Ovary (tissue), 9 donors: Measurements from ENCODE around the gene PUS1. TPM values are rescaled to one million over a fixed set of nuclear protein-coding genes. Genes with fewer than 3 reads are reported as not detected.
A peak's percentile ranks its signal among the peaks of the same experiment; 100 is the strongest.
"Not testable (repeated sequence)": the region's sequence is repeated elsewhere in the genome, so short reads cannot be mapped to it uniquely, and the experiment has no call there.

Experiments used
- DNase-seq, 5 donors: peaks; one replicate each; pipeline ENCODE4 v3.0.0-alpha.2; 2019 to 2020
- H3K27ac ChIP-seq, 2 donors: fragments of 200-600 bp; one replicate each; pipeline versions ENCODE4 v1.5.1 to v1.8.0; 2019 to 2022
- H3K27me3 ChIP-seq: fragments of 200-600 bp; one replicate; pipeline ENCODE4 v1.8.0; 2022
- H3K36me3 ChIP-seq: fragments of 200-600 bp; sonication (generic); one replicate; pipeline ENCODE4 v1.5.1; 2019
- H3K4me1 ChIP-seq: one replicate; pipeline ENCODE4 v1.8.1; 2013; ENCODE audit warnings: mild to moderate bottlenecking, moderate library complexity; ENCODE audit not compliant: insufficient read depth
- H3K4me3 ChIP-seq: fragments of 200-600 bp; sonication (generic); one replicate; pipeline ENCODE4 v1.5.1; 2017
- H3K9me3 ChIP-seq, 2 donors: fragments of 200-600 bp in 1 of 2; sonication (generic) in 1 of 2; one replicate each; pipeline versions ENCODE4 v1.5.1 to v1.8.1; 2013 to 2019; ENCODE audit warnings: mild to moderate bottlenecking in 1 of 2, moderate library complexity in 1 of 2
- CTCF ChIP-seq, 3 donors: fragments of 450-650 bp in 2 of 3; fragments of 200-600 bp in 1 of 3; IDR thresholded peaks; one replicate each; pipeline versions ENCODE4 v1.5.1 to v1.8.0; 2016 to 2022; ENCODE audit warnings: antibody characterized with exemption in 3 of 3, mild to moderate bottlenecking in 1 of 3
- EP300 ChIP-seq: sonication (generic); formaldehyde crosslinking; IDR thresholded peaks from one replicate; pipeline ENCODE4 v1.6.1; 2017; ENCODE audit warnings: antibody characterized with exemption
- POLR2A ChIP-seq: fragments of 450-650 bp; IDR thresholded peaks from one replicate; pipeline ENCODE4 v1.6.1; 2017; ENCODE audit warnings: antibody characterized with exemption, mild to moderate bottlenecking, moderate library complexity
- WGBS, 3 donors: extraction: QIAGEN DNeasy Blood & Tissue Kit in 1 of 3; methylation state at CpG; one replicate each; pipeline versions ENCODE4 v1.1.5 to v1.1.7; 2013 to 2017; 5-methylcytosine and 5-hydroxymethylcytosine counted together
- intact Hi-C, 4 donors: fragments of 100-400 bp; cut with DNase I; formaldehyde crosslinking; loops; one replicate each; pipeline versions ENCODE4 v1.11.0 to v1.15.1; 2022 to 2023
- polyA plus RNA-seq, 2 donors: library from polyadenylated mRNA; stranded (reverse); fragments of 200-250 nt in 1 of 2; fragments of 350-450 nt in 1 of 2; fragmentation: Illumina TruSeq in 1 of 2; extraction: RNeasy Lipid Tissue Mini Kit (QIAGEN cat#74804) in 1 of 2; gene quantifications; one replicate each; pipeline ENCODE4 v1.2.3, GENCODE V29; 2013 to 2014
- total RNA-seq, 7 donors: library from RNA; depleted of rRNA in 2 of 7; stranded (reverse); fragments of >200 nt in 2 of 7; fragmentation: NEBNext Ultra II Directional in 3 of 7; extraction: Animal tissue kit (Norgen Biotek cat#: 25700) in 3 of 7; gene quantifications; one replicate each; pipeline versions ENCODE4 v1.1.0 to v1.2.4, GENCODE V29; 2016 to 2023
- donor health status: DM: no; HTN: no; CAD: no; lungs with moderate emphysema.
- donor health status: DM: no; HTN: no; CAD: no.
- donor health status: Bipolar disorder and iron deficiency.
- donor health status: DM: yes; HTN: yes; CAD: no.
- donor health status: DM: no; HTN: no; CAD: no.
- donor health status: DM: yes; HTN: yes; CAD: no.

Gene PUS1
- total and polyA plus RNA-seq, 9 donors, result 3.5 to 34.7 (median 15.9) TPM

- Histone ChIP-seq H3K4me1 (peaks cover 10% of the 10 kb centered on the region), H3K4me3 (peak overlapping the region; percentile 89)
Measured at GRCh38 chr12:131950182-131950913, 21.3 kb downstream of the PUS1 start.

GRCh38 chr12:131953810-131954209 lies 24.7 kb downstream of the PUS1 start:
- H3K9me3 ChIP-seq, H3K27me3 ChIP-seq, H3K27ac ChIP-seq, H3K4me3 ChIP-seq, H3K36me3 ChIP-seq: not testable (repeated sequence)
- intact Hi-C loops, result loop anchor here in 1 of 4 donors (5.0 kb wide), 1 partner anchor 117 kb away; no protein-coding TSS in a partner anchor
- DNase-seq, result peak in 1 of 5 donors; percentile 2
- peaks cover 14% of the 10 kb centered on the region for H3K4me1 ChIP-seq
- WGBS, 3 donors, result 94% methylated on average over 9 of the region's 9 CpGs

More at GRCh38 chr12:131950182-131950913, 21.3 kb downstream of the PUS1 start:
- peak in 4 of 5 donors; percentile 45 to 74 (median 64) for DNase-seq
- Histone ChIP-seq H3K27me3 (no peaks in the 10 kb centered on the region), H3K36me3 (no peaks in the 10 kb centered on the region), H3K27ac (peak overlapping the region; percentile 13 to 75), H3K9me3 (no peaks in the 10 kb centered on the region)
- 0 to 1% (median 1%) methylated on average over 29 to 79 of the region's 79 CpGs for WGBS, 3 donors
- intact Hi-C loops, result loop anchor here in 2 of 4 donors (2.0 to 5.0 kb wide), 2 partner anchors 54 to 113 kb away; no protein-coding TSS in a partner anchor
- no peak for TF ChIP-seq CTCF (IDR thresholded peaks at IDR 0.05)
- TF ChIP-seq EP300, result no peak

- not testable (repeated sequence) for H3K36me3 ChIP-seq, H3K9me3 ChIP-seq, H3K27ac ChIP-seq, H3K4me3 ChIP-seq, H3K27me3 ChIP-seq
- 91 to 96% (median 92%) methylated on average over 13 of the region's 13 CpGs for WGBS, 3 donors
- intact Hi-C loops, result loop anchor here in 1 of 4 donors (5.0 kb wide), 1 partner anchor 117 kb away; no protein-coding TSS in a partner anchor
- H3K4me1 ChIP-seq, result peaks cover 19% of the 10 kb centered on the region
- peak in 1 of 5 donors; percentile 4 for DNase-seq
Measured at GRCh38 chr12:131954460-131954859, 25.4 kb downstream of the PUS1 start.

GRCh38 chr12:131959116-131959515 lies 30.0 kb downstream of the PUS1 start:
- no peak for DNase-seq
- no peaks in the 10 kb centered on the region for H3K9me3 ChIP-seq
- intact Hi-C loops, result no loop called here
- no peak overlapping the region for H3K27ac ChIP-seq
- H3K4me1 ChIP-seq, result peaks cover 21% of the 10 kb centered on the region
- WGBS, 3 donors, result 70 to 77% (median 76%) methylated on average over 4 of the region's 4 CpGs
- no peaks in the 10 kb centered on the region for H3K36me3 ChIP-seq
- H3K4me3 ChIP-seq, result no peak overlapping the region
- TF ChIP-seq EP300 (no peak), CTCF (IDR thresholded peaks at IDR 0.05) (no peak), POLR2A (no peak)
- H3K27me3 ChIP-seq, result no peaks in the 10 kb centered on the region

GRCh38 chr12:131959641-131960589 lies 30.8 kb downstream of the PUS1 start:
- H3K4me1 ChIP-seq, result peaks cover 17% of the 10 kb centered on the region
- H3K9me3 ChIP-seq, result no peaks in the 10 kb centered on the region
- no peak overlapping the region for H3K27ac ChIP-seq
- no peaks in the 10 kb centered on the region for H3K36me3 ChIP-seq
- TF ChIP-seq CTCF (IDR thresholded peaks at IDR 0.05) (no peak), EP300 (no peak), POLR2A (no peak)
- no peak overlapping the region for H3K4me3 ChIP-seq
- intact Hi-C loops, result no loop called here
- peak in 3 of 5 donors; percentile 39 to 59 (median 51) for DNase-seq
- H3K27me3 ChIP-seq, result no peaks in the 10 kb centered on the region
- 22 to 34% (median 22%) methylated on average over 16 of the region's 16 CpGs for WGBS, 3 donors

- H3K9me3 ChIP-seq, H3K4me3 ChIP-seq, DNase-seq, intact Hi-C loops, H3K27ac ChIP-seq, H3K27me3 ChIP-seq, H3K36me3 ChIP-seq: not testable (repeated sequence)
- WGBS, 3 donors, result 81 to 85% (median 82%) methylated on average over 19 to 22 of the region's 30 CpGs
- H3K4me1 ChIP-seq, result peaks cover 17% of the 10 kb centered on the region
Measured at GRCh38 chr12:131960590-131961325, 31.7 kb downstream of the PUS1 start.

- WGBS, 3 donors, result 70 to 88% methylated on average over 1 to 4 of the region's 20 CpGs; no CpG with 5 or more reads in 1 of the 3 donors
- peaks cover 17% of the 10 kb centered on the region for H3K4me1 ChIP-seq
- H3K27ac ChIP-seq, H3K27me3 ChIP-seq, H3K9me3 ChIP-seq, H3K4me3 ChIP-seq, intact Hi-C loops, DNase-seq, H3K36me3 ChIP-seq: not testable (repeated sequence)
Measured at GRCh38 chr12:131961328-131961727, 32.3 kb downstream of the PUS1 start.
